GM19099 (cell line): ENCODE data around the gene MTA2.

Source experiments
- POLR2A ChIP-seq: IDR thresholded peaks from 3 replicates; pipeline ENCODE4 v1.6.1; 2011; ENCODE audit warnings: low read depth; ENCODE audit not compliant: insufficient read length; ENCODE audit errors: extremely low read depth

Gene MTA2

GRCh38 chr11:62556875-62557631 is 44.6 kb downstream of the MTA2 start:
- TF ChIP-seq POLR2A: no peak

GRCh38 chr11:62556108-62556874 is 45.4 kb downstream of the MTA2 start:
- TF ChIP-seq POLR2A: peak; percentile 52

- TF ChIP-seq POLR2A: no peak
These were observed 46.1 kb downstream of the MTA2 start for GRCh38 chr11:62555464-62556107.

- no peak for TF ChIP-seq POLR2A
These were observed 47.1 kb downstream of the MTA2 start for GRCh38 chr11:62554387-62555167.

GRCh38 chr11:62553839-62554361 is 47.8 kb downstream of the MTA2 start:
- no peak for TF ChIP-seq POLR2A

- TF ChIP-seq POLR2A: no peak
These were observed 48.4 kb downstream of the MTA2 start for GRCh38 chr11:62553080-62553838.

GRCh38 chr11:62552485-62553079 is 49.1 kb downstream of the MTA2 start:
- TF ChIP-seq POLR2A: no peak

GRCh38 chr11:62548545-62549335 is 52.9 kb downstream of the MTA2 start:
- TF ChIP-seq POLR2A: no peak

GRCh38 chr11:62547691-62548281 is 53.9 kb downstream of the MTA2 start:
- TF ChIP-seq POLR2A: no peak

- no peak for TF ChIP-seq POLR2A
These were observed 54.6 kb downstream of the MTA2 start for GRCh38 chr11:62546929-62547625.

GRCh38 chr11:62546244-62546928 is 55.3 kb downstream of the MTA2 start, which contains the start of gene AHNAK:
TSS of gene AHNAK (minus strand) at chr11:62546806. CDS start at chr11:62536098, 10,708 bp downstream.
- TF ChIP-seq POLR2A: peak; percentile 60

- no peak for TF ChIP-seq POLR2A
These were observed 56.0 kb downstream of the MTA2 start for GRCh38 chr11:62545437-62546243.
